B cell (primary cell): ENCODE results near the gene ANGPTL7. TPM values are rescaled to one million over a fixed set of nuclear protein-coding genes. Genes with fewer than 3 reads are reported as not detected.

ENCODE experiments used
- ATAC-seq: fragments of 200-7000 bp; cut with Tn5 transposase; one replicate; pipeline ENCODE4 v1.10.0; 2021; ENCODE audit warnings: low read depth, mild to moderate bottlenecking, moderate number of reproducible peaks, moderate library complexity
- CTCF ChIA-PET: fragments of 350-600 bp; sonication (Branson Sonifier 250); formaldehyde crosslinking; loops from one replicate; lab custom pipeline; 2021; ENCODE audit warnings: antibody characterized with exemption, inconsistent platforms; lab: Charles Lee
- POLR2A ChIA-PET: fragments of 350-600 bp; sonication (Branson Sonifier 250); formaldehyde crosslinking; loops from one replicate; lab custom pipeline; 2021; ENCODE audit warnings: antibody characterized with exemption; lab: Charles Lee
- DNase-seq: peaks from one replicate; pipeline ENCODE4 v3.0.0; 2013
- H2AFZ ChIP-seq: 2 replicates; pipeline ENCODE4 v1.6.1; 2012; ENCODE audit warnings: mild to moderate bottlenecking, low read depth, low read length; ENCODE audit not compliant: insufficient read depth, poor library complexity, severe bottlenecking
- H3K27ac ChIP-seq, 2 donors: 1 replicate in 1 of 2; 2 replicates in 1 of 2; pipeline ENCODE4 v1.5.1; 2012 to 2013; ENCODE audit warnings: low read length in 2 of 2, mild to moderate bottlenecking in 2 of 2, moderate library complexity in 1 of 2
- H3K27me3 ChIP-seq, 4 experiments: fragments of 200-600 bp in 1 of 4; sonication (generic) in 1 of 4; replicated peaks in 1 of 4; 1 replicate in 2 of 4; 2 replicates in 2 of 4; pipeline versions ENCODE4 v1.6.1 to v1.7.0; 2013 to 2016; ENCODE audit warnings: low read length in 3 of 4, mild to moderate bottlenecking in 2 of 4, mixed read lengths in 1 of 4, moderate library complexity in 1 of 4; ENCODE audit not compliant: insufficient read depth in 4 of 4, control insufficient read depth in 3 of 4; ENCODE audit errors: control extremely low read depth in 1 of 4
- H3K36me3 ChIP-seq, 2 experiments: replicated peaks in 1 of 2; 1 replicate in 1 of 2; 2 replicates in 1 of 2; pipeline versions ENCODE4 v1.6.1 to v1.7.1; 2013; ENCODE audit warnings: low read length in 1 of 2; ENCODE audit not compliant: insufficient read depth in 2 of 2, control insufficient read depth in 1 of 2; ENCODE audit errors: control extremely low read depth in 1 of 2, extremely low read depth in 1 of 2
- H3K4me1 ChIP-seq, 2 donors: fragments of 200-600 bp in 1 of 2; sonication (generic) in 1 of 2; 1 replicate in 1 of 2; 2 replicates in 1 of 2; pipeline versions ENCODE4 v1.5.1 to v1.6.1; 2013 to 2017; ENCODE audit warnings: low read length in 2 of 2; ENCODE audit not compliant: control insufficient read depth in 2 of 2, insufficient read depth in 2 of 2
- H3K4me2 ChIP-seq: replicated peaks from 2 replicates; pipeline ENCODE3; 2012; ENCODE audit warnings: mild to moderate bottlenecking, low read depth, low read length; ENCODE audit not compliant: poor library complexity, severe bottlenecking
- H3K4me3 ChIP-seq, 5 experiments: fragments of 200-600 bp in 1 of 5; sonication (generic) in 1 of 5; 1 replicate in 3 of 5; 2 replicates in 2 of 5; pipeline versions ENCODE4 v1.5.1 to v1.7.0; 2011 to 2016; ENCODE audit warnings: low read length in 4 of 5, mild to moderate bottlenecking in 4 of 5, low read depth in 2 of 5, control low read depth in 1 of 5, moderate library complexity in 1 of 5; ENCODE audit not compliant: insufficient read depth in 1 of 5; ENCODE audit errors: control extremely low read depth in 1 of 5, extremely low read depth in 1 of 5
- H3K79me2 ChIP-seq: fragments of 200-600 bp; sonication (generic); one replicate; pipeline ENCODE4 v1.6.0; 2016; ENCODE audit warnings: low read length; ENCODE audit not compliant: control insufficient read depth, insufficient read depth
- H3K9ac ChIP-seq: fragments of 200-600 bp; sonication (generic); 2 replicates; pipeline ENCODE4 v1.6.1; 2017; ENCODE audit warnings: mild to moderate bottlenecking, low read length, moderate library complexity
- H3K9me3 ChIP-seq, 3 donors: one replicate each; pipeline versions ENCODE4 v1.6.1 to v1.7.1; 2013; ENCODE audit warnings: low read length in 2 of 3; ENCODE audit not compliant: control insufficient read depth in 2 of 3, insufficient read depth in 1 of 3; ENCODE audit errors: control extremely low read depth in 1 of 3
- H4K20me1 ChIP-seq: 2 replicates; pipeline ENCODE4 v1.6.0; 2012; ENCODE audit warnings: mild to moderate bottlenecking, low read length; ENCODE audit not compliant: insufficient read depth, control insufficient read depth, poor library complexity, severe bottlenecking
- H3K27ac Mint-ChIP-seq: one replicate; pipeline ENCODE4 v1.8.0; 2021; ENCODE audit warnings: mixed read lengths
- H3K27me3 Mint-ChIP-seq: one replicate; pipeline ENCODE4 v1.8.0; 2021; ENCODE audit warnings: mixed read lengths
- H3K4me1 Mint-ChIP-seq: one replicate; pipeline ENCODE4 v1.8.0; 2021; ENCODE audit warnings: mixed read lengths
- H3K4me3 Mint-ChIP-seq: one replicate; pipeline ENCODE4 v1.8.0; 2021; ENCODE audit warnings: mixed read lengths
- H3K9me3 Mint-ChIP-seq: one replicate; pipeline ENCODE4 v1.8.0; 2022; ENCODE audit warnings: mixed read lengths; ENCODE audit not compliant: insufficient read depth
- EZH2 ChIP-seq: IDR thresholded peaks from 2 replicates; pipeline ENCODE4 v1.6.1; 2012; ENCODE audit warnings: borderline replicate concordance, low read depth, mild to moderate bottlenecking, moderate library complexity, low read length; ENCODE audit not compliant: insufficient read depth, poor library complexity, severe bottlenecking
- WGBS: methylation state at CpG from one replicate; pipeline ENCODE4 v1.1.5; 2013; ENCODE audit warnings: missing lambda C conversion rate; ENCODE audit not compliant: insufficient coverage; 5-methylcytosine and 5-hydroxymethylcytosine counted together
- intact Hi-C: fragments of 100-400 bp; cut with micrococcal nuclease; formaldehyde crosslinking; loops from one replicate; pipeline ENCODE4 v1.10.0; 2022
- polyA plus RNA-seq: library from polyadenylated mRNA; depleted of rRNA; stranded (reverse); fragments of >200 nt; gene quantifications from 2 replicates; pipeline ENCODE4 v1.2.3, GENCODE V29; 2012
- total RNA-seq, 2 donors: library from RNA; stranded (reverse); fragments of 120-200 nt in 1 of 2; gene quantifications; 1 replicate in 1 of 2; 2 replicates in 1 of 2; pipeline versions ENCODE4 v1.2.3 to v1.2.4, GENCODE V29; 2013 to 2022
- TF ChIP-seq, protein P1 (sequence below): fragments of 200-600 bp; IDR thresholded peaks from one replicate; pipeline ENCODE4 v1.8.0; 2022; ENCODE audit warnings: antibody characterized with exemption, mild to moderate bottlenecking

Gene ANGPTL7
- total and polyA plus RNA-seq, 2 donors (not counting 1 experiment from before 2014, with no cell fraction given) = not detected

DNA sequence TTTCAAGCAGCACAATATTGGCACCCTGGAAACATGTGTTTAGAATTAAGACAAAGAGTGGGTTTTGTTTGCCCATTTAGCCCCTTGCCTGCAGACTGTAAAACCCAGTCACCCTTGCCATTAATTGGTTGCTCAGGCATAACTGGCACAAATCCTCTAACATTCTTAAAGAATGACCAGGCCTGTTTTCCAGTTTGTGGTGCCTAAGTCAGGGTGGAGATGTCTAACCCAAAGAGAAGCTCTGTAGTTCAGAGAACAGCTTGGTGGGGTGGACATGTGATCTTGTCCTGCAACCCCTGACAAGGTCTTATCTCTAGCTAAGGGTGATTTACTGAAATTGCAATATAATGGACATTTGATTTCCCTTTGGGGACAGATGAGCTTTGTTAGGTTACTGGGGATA, 8.8 kb upstream of the ANGPTL7 start:
- Mint-ChIP-seq H3K27me3 (no peaks in the 10 kb centered on the region), H3K9me3 (no peaks in the 10 kb centered on the region), H3K4me3 (no peak overlapping the region), H3K27ac (no peak overlapping the region), H3K4me1 (no peaks in the 10 kb centered on the region)
- Histone ChIP-seq H3K4me3 (no peak overlapping the region), H3K36me3 (peaks cover 3 to 47% of the 10 kb centered on the region in 2 experiments), H3K27me3 (no peaks in the 10 kb centered on the region), H3K4me2 (no peak overlapping the region), H3K9ac (no peak overlapping the region), H3K27ac (no peak overlapping the region), H2AFZ (no peak overlapping the region), H3K4me1 (no peaks in the 10 kb centered on the region), H4K20me1 (no peaks in the 10 kb centered on the region), H3K79me2 (no peaks in the 10 kb centered on the region), H3K9me3 (no peaks in the 10 kb centered on the region)
- intact Hi-C loops = no loop called here
- ChIA-PET POLR2A (no interaction called here), CTCF (interaction anchor here (0.7 to 0.9 kb wide), 2 partner anchors 9 to 143 kb away, joined by 3 to 5 read pairs; no protein-coding TSS in a partner anchor)
- TF ChIP-seq EZH2 = no peak
- TF ChIP-seq, protein P1, sequence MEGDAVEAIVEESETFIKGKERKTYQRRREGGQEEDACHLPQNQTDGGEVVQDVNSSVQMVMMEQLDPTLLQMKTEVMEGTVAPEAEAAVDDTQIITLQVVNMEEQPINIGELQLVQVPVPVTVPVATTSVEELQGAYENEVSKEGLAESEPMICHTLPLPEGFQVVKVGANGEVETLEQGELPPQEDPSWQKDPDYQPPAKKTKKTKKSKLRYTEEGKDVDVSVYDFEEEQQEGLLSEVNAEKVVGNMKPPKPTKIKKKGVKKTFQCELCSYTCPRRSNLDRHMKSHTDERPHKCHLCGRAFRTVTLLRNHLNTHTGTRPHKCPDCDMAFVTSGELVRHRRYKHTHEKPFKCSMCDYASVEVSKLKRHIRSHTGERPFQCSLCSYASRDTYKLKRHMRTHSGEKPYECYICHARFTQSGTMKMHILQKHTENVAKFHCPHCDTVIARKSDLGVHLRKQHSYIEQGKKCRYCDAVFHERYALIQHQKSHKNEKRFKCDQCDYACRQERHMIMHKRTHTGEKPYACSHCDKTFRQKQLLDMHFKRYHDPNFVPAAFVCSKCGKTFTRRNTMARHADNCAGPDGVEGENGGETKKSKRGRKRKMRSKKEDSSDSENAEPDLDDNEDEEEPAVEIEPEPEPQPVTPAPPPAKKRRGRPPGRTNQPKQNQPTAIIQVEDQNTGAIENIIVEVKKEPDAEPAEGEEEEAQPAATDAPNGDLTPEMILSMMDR = no peak
- no peak for ATAC-seq
- no peak for DNase-seq

DNA sequence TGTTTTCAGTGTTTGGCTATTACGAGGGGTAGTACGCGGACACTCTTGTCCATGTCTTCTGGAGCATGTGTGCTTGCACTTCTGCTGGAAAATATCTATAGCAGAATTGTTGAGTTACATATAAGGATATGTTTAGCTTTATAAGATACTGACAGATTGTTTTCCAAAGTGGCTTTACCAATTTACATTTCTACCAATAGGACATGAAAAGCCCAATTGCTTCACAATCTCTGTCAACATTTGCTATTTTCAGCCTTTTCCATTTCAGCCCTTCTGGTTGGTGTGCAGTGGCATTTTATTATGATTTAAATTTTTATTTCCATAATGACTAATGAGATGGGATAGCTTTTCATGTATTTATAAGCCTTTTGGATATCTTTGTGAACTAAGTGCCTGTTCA, 6.3 kb upstream of the ANGPTL7 start:
- Mint-ChIP-seq H3K4me3 (no peak overlapping the region), H3K4me1 (no peaks in the 10 kb centered on the region), H3K27ac (no peak overlapping the region), H3K27me3 (no peaks in the 10 kb centered on the region), H3K9me3 (no peaks in the 10 kb centered on the region)
- no peak overlapping the region for H3K27ac ChIP-seq
- no peaks in the 10 kb centered on the region for H3K9me3 ChIP-seq
- H3K9ac ChIP-seq = no peak overlapping the region
- WGBS = no CpG with 5 or more reads among the region's 3 CpGs
- TF ChIP-seq EZH2 = no peak
- TF ChIP-seq, protein P1 = no peak
- no peaks in the 10 kb centered on the region for H3K27me3 ChIP-seq
- no peaks in the 10 kb centered on the region for H4K20me1 ChIP-seq
- no peak overlapping the region for H2AFZ ChIP-seq
- H3K36me3 ChIP-seq = peaks cover 3 to 47% of the 10 kb centered on the region in 2 experiments
- CTCF ChIA-PET = interaction anchor here (1.4 kb wide), 1 partner anchor 11 kb away, joined by 3 read pairs; no protein-coding TSS in a partner anchor
- H3K79me2 ChIP-seq = no peaks in the 10 kb centered on the region
- POLR2A ChIA-PET = no interaction called here
- no peak overlapping the region for H3K4me2 ChIP-seq
- H3K4me3 ChIP-seq = no peak overlapping the region
- intact Hi-C loops = no loop called here
- ATAC-seq = no peak
- DNase-seq = no peak
- no peaks in the 10 kb centered on the region for H3K4me1 ChIP-seq
